ENCODE results near the gene SPATC1L.
A peak's percentile ranks its signal among the peaks of the same experiment; 100 is the strongest.
"Not testable (repeated sequence)": the region's sequence is repeated elsewhere in the genome, so short reads cannot be mapped to it uniquely, and the experiment has no call there.

Gene SPATC1L

DNA sequence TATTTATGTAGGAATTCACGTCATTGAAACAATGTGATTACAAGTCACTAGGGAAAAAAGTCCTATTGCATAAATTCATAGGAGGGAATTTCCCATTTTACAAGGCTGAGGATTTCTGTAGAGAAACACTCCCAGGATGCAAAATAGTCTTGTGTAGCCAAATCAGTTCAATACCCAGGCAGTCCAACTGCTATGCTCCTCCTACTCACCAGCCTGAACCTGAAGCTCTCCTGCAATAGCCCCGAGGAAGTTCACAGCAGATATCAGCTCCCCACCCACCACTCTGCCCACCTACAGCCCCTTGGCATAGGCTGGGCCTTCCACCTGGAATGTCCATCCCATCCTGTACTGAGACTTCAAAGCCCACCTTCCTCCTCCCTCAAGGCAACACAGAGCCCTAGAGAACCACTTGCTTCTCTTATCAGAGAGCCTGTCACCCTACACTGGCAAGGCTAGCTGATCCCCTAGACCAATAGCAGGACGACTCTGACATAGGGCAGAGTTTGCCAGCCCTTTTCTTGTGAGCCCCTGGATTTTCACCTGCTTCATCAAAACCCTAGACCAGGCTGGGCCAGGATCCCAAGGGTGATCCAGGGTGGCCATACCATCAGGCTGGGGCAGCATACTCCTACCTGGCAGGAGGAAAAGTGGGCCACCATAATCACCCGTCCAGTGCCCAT, 42.8 kb upstream of the SPATC1L start:
- TF ChIP-seq, protein P1, sequence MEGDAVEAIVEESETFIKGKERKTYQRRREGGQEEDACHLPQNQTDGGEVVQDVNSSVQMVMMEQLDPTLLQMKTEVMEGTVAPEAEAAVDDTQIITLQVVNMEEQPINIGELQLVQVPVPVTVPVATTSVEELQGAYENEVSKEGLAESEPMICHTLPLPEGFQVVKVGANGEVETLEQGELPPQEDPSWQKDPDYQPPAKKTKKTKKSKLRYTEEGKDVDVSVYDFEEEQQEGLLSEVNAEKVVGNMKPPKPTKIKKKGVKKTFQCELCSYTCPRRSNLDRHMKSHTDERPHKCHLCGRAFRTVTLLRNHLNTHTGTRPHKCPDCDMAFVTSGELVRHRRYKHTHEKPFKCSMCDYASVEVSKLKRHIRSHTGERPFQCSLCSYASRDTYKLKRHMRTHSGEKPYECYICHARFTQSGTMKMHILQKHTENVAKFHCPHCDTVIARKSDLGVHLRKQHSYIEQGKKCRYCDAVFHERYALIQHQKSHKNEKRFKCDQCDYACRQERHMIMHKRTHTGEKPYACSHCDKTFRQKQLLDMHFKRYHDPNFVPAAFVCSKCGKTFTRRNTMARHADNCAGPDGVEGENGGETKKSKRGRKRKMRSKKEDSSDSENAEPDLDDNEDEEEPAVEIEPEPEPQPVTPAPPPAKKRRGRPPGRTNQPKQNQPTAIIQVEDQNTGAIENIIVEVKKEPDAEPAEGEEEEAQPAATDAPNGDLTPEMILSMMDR (IDR thresholded peaks at IDR 0.05; ENCODE audit: low read depth, low read length, missing control alignments), result no peak
- in situ Hi-C loops (cut with HindIII; ENCODE audit: low sequenced_read_pairs), result no loop called here
- peak overlapping the region; percentile 62 for H3K4me3 ChIP-seq (ENCODE audit: low read depth, low read length)
- no peak for DNase-seq (ENCODE audit: low read depth)

DNA sequence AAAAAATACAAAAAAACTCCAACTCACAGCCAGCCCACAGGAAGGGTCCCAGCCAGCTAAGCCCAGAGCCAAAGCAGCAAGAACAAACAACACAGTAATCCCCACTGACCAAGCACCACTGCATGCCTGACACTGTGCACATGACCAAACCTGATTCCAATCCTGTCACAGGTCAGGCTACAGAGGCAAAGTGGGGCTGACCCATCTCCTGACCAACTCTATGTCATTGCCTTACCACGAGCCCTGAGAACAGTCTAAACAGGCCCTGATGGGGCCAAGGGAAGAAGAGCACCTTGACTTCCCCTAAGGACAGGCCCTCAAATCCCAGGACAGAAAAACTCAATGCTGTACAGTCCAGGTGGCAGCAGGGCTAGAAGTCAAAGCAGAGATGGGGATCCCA, 41.9 kb upstream of the SPATC1L start:
- H3K4me3 ChIP-seq (ENCODE audit: low read depth, low read length), result peak overlapping the region; percentile 62
- in situ Hi-C loops (cut with HindIII; ENCODE audit: low sequenced_read_pairs), result no loop called here
- no peak for DNase-seq (ENCODE audit: low read depth)
- TF ChIP-seq, protein P1 (IDR thresholded peaks at IDR 0.05; ENCODE audit: low read depth, low read length, missing control alignments), result no peak

DNA sequence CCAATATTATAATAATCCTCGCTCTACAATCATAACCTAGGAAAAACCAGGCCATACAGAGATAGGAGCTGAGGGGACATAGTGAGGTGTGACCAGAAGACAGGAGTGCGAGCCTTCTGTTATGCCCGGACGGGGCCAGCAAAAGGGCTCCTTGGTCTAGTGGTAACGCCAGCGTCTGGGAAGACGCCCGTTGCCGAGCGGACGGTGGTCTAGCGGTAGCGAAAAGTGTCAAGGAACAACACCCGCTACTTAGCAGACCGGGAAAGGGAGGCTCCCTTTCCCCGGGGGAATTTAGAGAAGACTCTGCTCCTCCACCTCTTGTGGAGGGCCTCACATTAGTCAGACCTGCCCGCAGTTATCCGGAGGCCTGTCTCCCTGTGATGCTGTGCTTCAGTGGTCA, 39.4 kb upstream of the SPATC1L start:
- DNase-seq (ENCODE audit: low read depth); in situ Hi-C loops (cut with HindIII; ENCODE audit: low sequenced_read_pairs); H3K4me3 ChIP-seq (ENCODE audit: low read depth, low read length): not testable (repeated sequence)

- TF ChIP-seq, protein P1 (IDR thresholded peaks at IDR 0.05; ENCODE audit: low read depth, low read length, missing control alignments), result no peak
- DNase-seq (ENCODE audit: low read depth), result no peak
- H3K4me3 ChIP-seq (ENCODE audit: low read depth, low read length), result no peak overlapping the region
- in situ Hi-C loops (cut with HindIII; ENCODE audit: low sequenced_read_pairs), result no loop called here
Observed at GRCh38 chr21:46223217-46223616, 39.0 kb upstream of the SPATC1L start.

DNA sequence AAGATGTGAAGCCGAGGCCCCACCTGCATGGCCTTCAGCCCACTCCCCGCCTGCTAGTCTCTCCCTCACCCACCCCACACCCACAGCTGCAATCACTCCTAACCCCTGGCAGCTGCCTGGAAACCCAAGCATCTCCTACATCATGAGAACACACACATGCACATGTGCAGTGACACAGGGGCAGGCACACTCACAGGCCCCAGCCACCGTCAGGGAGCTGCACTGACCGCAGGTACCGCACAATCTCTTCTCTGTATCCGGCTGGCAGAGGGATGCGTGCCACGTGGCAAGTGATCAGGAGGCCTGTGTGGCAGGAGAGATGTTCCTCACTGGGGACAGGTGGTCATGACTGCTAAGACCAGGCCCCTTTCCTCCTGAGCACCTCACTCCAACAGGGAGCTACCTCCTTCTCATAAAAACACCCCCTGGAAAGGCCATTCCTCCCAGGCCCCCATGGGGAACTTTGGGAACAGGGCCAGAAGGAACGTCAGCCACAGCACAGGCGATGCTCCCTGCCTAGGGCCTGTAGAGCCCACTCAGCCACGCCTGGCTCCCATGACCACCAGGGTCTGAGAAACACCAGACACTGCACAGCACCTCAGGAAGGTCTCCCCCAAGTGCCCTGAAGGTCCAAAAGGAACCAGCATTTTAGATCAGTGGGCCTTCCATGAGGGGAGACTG, 38.3 kb upstream of the SPATC1L start:
- in situ Hi-C loops (cut with HindIII; ENCODE audit: low sequenced_read_pairs), result no loop called here
- DNase-seq (ENCODE audit: low read depth), result no peak
- no peak overlapping the region for H3K4me3 ChIP-seq (ENCODE audit: low read depth, low read length)
- TF ChIP-seq, protein P1 (IDR thresholded peaks at IDR 0.05; ENCODE audit: low read depth, low read length, missing control alignments), result no peak

- no peak for DNase-seq (ENCODE audit: low read depth)
- TF ChIP-seq, protein P1 (IDR thresholded peaks at IDR 0.05; ENCODE audit: low read depth, low read length, missing control alignments), result no peak
- in situ Hi-C loops (cut with HindIII; ENCODE audit: low sequenced_read_pairs), result no loop called here
- no peak overlapping the region for H3K4me3 ChIP-seq (ENCODE audit: low read depth, low read length)
Observed at GRCh38 chr21:46221664-46222435, 37.6 kb upstream of the SPATC1L start.

DNA sequence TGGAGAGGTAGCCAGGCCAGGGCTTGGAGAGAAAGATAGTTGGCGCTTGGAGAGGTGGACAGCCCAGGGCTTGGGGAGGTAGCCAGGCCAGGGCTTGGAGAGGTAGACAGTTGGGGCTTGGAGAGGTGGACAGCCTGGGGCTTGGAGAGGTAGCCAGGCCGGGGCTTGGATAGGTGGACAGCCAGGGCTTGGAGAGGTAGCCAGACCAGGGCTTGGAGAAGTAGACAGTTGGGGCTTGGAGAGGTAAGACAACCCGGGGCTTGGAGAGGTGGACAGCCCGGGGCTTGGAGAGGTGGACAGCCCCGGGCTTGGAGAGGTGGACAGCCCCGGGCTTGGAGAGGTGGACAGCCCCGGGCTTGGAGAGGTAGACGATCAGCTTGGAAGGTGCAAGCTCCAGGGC, 36.6 kb upstream of the SPATC1L start:
- TF ChIP-seq, protein P1 (IDR thresholded peaks at IDR 0.05; ENCODE audit: low read depth, low read length, missing control alignments), result no peak
- no peak overlapping the region for H3K4me3 ChIP-seq (ENCODE audit: low read depth, low read length)
- DNase-seq (ENCODE audit: low read depth), result no peak
- in situ Hi-C loops (cut with HindIII; ENCODE audit: low sequenced_read_pairs), result no loop called here

All from astrocyte of the cerebellum (primary cell).